ENCODE results near the gene ABHD10.

The ABHD10 gene

GRCh38 chr3:111978583-111979433 lies at the start of gene ABHD10:
TSS of gene ABHD10 (plus strand) at chr3:111979026. CDS start at chr3:111979062, 36 bp downstream.
- TF ChIP-seq CTCF (IDR thresholded peaks at IDR 0.05) = no peak

GRCh38 chr3:111929484-111929883 lies 49.3 kb upstream of the ABHD10 start:
- TF ChIP-seq CTCF (IDR thresholded peaks at IDR 0.05) = no peak

GRCh38 chr3:111932946-111933345 lies 45.9 kb upstream of the ABHD10 start:
- TF ChIP-seq CTCF (IDR thresholded peaks at IDR 0.05) = no peak

GRCh38 chr3:111936191-111936841 lies 42.5 kb upstream of the ABHD10 start:
- TF ChIP-seq CTCF (IDR thresholded peaks at IDR 0.05) = no peak

- TF ChIP-seq CTCF (IDR thresholded peaks at IDR 0.05) = no peak
These were observed 41.9 kb upstream of the ABHD10 start for GRCh38 chr3:111936967-111937366.

- TF ChIP-seq CTCF (IDR thresholded peaks at IDR 0.05) = no peak
These were observed 41.0 kb upstream of the ABHD10 start for GRCh38 chr3:111937871-111938270.

- no peak for TF ChIP-seq CTCF (IDR thresholded peaks at IDR 0.05)
These were observed 39.0 kb upstream of the ABHD10 start for GRCh38 chr3:111939873-111940272.

Data from LNCAP (cell line).